ENCODE results near the gene TLR1. TPM values are rescaled to one million over a fixed set of nuclear protein-coding genes. Genes with fewer than 3 reads are reported as not detected.
A peak's percentile ranks its signal among the peaks of the same experiment; 100 is the strongest.

TLR1 gene
- total RNA-seq, 1 donor from 2014 or later = 0.98 TPM

GRCh38 chr4:38785041-38785790 is 19.4 kb downstream of the TLR1 start:
- no peak for TF ChIP-seq CTCF (conservative IDR thresholded peaks at IDR 0.05; ENCODE audit: low read depth, low read length)
- H3K4me3 ChIP-seq (ENCODE audit: low read depth, low read length) = no peak overlapping the region
- no peak for DNase-seq (ENCODE audit: low read depth)

- H3K4me3 ChIP-seq (ENCODE audit: low read depth, low read length) = no peak overlapping the region
- no peak for DNase-seq (ENCODE audit: low read depth)
- TF ChIP-seq CTCF (conservative IDR thresholded peaks at IDR 0.05; ENCODE audit: low read depth, low read length) = no peak
Observed at GRCh38 chr4:38784141-38784540, 20.4 kb downstream of the TLR1 start.

- DNase-seq (ENCODE audit: low read depth) = no peak
- TF ChIP-seq CTCF (conservative IDR thresholded peaks at IDR 0.05; ENCODE audit: low read depth, low read length) = no peak
Observed at GRCh38 chr4:38783109-38783460, 21.5 kb downstream of the TLR1 start.

GRCh38 chr4:38782452-38783108 is 22.0 kb downstream of the TLR1 start, which contains the start of gene TLR10:
TSS of gene TLR10 (minus strand) at chr4:38782990. CDS start at chr4:38775590, 7,400 bp downstream.
- DNase-seq (ENCODE audit: low read depth) = no peak
- H3K4me3 ChIP-seq (ENCODE audit: low read depth, low read length) = no peak within 1 kb of the TSS
- TF ChIP-seq CTCF (conservative IDR thresholded peaks at IDR 0.05; ENCODE audit: low read depth, low read length) = peak; percentile 41

More at GRCh38 chr4:38783109-38783460, 21.5 kb downstream of the TLR1 start:
- no peak overlapping the region for H3K4me3 ChIP-seq (ENCODE audit: low read depth, low read length)

- no peak for DNase-seq (ENCODE audit: low read depth)
- H3K4me3 ChIP-seq (ENCODE audit: low read depth, low read length) = no peak overlapping the region
- no peak for TF ChIP-seq CTCF (conservative IDR thresholded peaks at IDR 0.05; ENCODE audit: low read depth, low read length)
Observed at GRCh38 chr4:38781854-38782261, 22.7 kb downstream of the TLR1 start.

GRCh38 chr4:38780833-38781484 is 23.6 kb downstream of the TLR1 start:
- no peak overlapping the region for H3K4me3 ChIP-seq (ENCODE audit: low read depth, low read length)
- no peak for TF ChIP-seq CTCF (conservative IDR thresholded peaks at IDR 0.05; ENCODE audit: low read depth, low read length)
- no peak for DNase-seq (ENCODE audit: low read depth)

Data from epithelial cell of proximal tubule (primary cell).